Measurements from ENCODE around the gene SAMD1. TPM values are rescaled to one million over a fixed set of nuclear protein-coding genes. Genes with fewer than 3 reads are reported as not detected.
A peak's percentile ranks its signal among the peaks of the same experiment; 100 is the strongest.

SAMD1 gene
- total and polyA plus RNA-seq, 2 of the 13 experiments (the other 11 are each of a cell fraction or from before 2014, with no cell fraction given), result 17.5 to 45.0 TPM

- POLR2A ChIA-PET, result interaction anchor here (1.1 to 5.2 kb wide), 7 partner anchors 13 to 201 kb away, joined by 3 to 62 read pairs (median 5); partner anchors contain the start of genes ASF1B, IL27RA, PALM3 and RFX1
- Histone ChIP-seq H3K79me2 (ENCODE audit: insufficient read depth, low read length) (peaks cover 3% of the 10 kb centered on the region), H3K4me1 (ENCODE audit: insufficient read depth, low read length) (peaks cover 8% of the 10 kb centered on the region), H2AFZ (ENCODE audit: low read length) (no peak overlapping the region), H4K20me1 (ENCODE audit: insufficient read depth, low read length) (no peaks in the 10 kb centered on the region), H3K27me3 (ENCODE audit: control insufficient read depth in 1 of 2, insufficient read depth in 2 of 2, low read length in 2 of 2) (no peaks in the 10 kb centered on the region; a peak in 1 of 5 replicates), H3K9ac (ENCODE audit: insufficient read depth, low read depth, low read length) (peak overlapping the region; percentile 71), H3K27ac (ENCODE audit: extremely low read length, insufficient read depth, low read length) (peak overlapping the region; percentile 63), H3K36me3 (replicated peaks in 1 of 2; ENCODE audit: control insufficient read depth in 1 of 2, insufficient read depth in 2 of 2, low read length in 2 of 2) (no peaks in the 10 kb centered on the region), H3K4me2 (ENCODE audit: low read depth, low read length) (peak overlapping the region; percentile 98), H3K9me3 (ENCODE audit: low read length) (no peaks in the 10 kb centered on the region), H3K4me3 (replicated peaks in 1 of 3; ENCODE audit: insufficient read depth in 1 of 3, low read depth in 2 of 3, low read length in 3 of 3) (peak overlapping the region; percentile 76 to 94 (median 80))
- FAIRE-seq (no peak), DNase-seq (ENCODE audit: low spot score) (no peak), ATAC-seq (peak; percentile 1; the same call in 1 of the 3 replicates)
- in situ Hi-C loops (cut with HindIII; ENCODE audit: extremely low pct_ligation_motif_present, low pct_unique_long_range_greater_than_20kb), result loop anchor here (5.0 to 25.0 kb wide), 2 partner anchors 192 to 312 kb away; partner anchors contain the start of genes C19orf53 and MRI1
- CTCF ChIA-PET (ENCODE audit: low intra/inter-chr PET ratio, low total read pairs), result interaction anchor here (0.8 to 4.7 kb wide), 7 partner anchors 13 to 193 kb away, joined by 3 to 79 read pairs (median 5); no protein-coding TSS in a partner anchor
- WGBS (ENCODE audit: low lambda C conversion rate), result 0% methylated on average over 14 of the region's 44 CpGs
- intact Hi-C loops (cut with micrococcal nuclease; ENCODE audit: unreplicated experiment), result loop anchor here (5.0 kb wide), 1 partner anchor 67 kb away; the partner anchor contains the start of gene RFX1
- BruUV-seq (replicated peaks), result no TSS peak
- no peak for TF ChIP-seq PLRG1 (conservative IDR thresholded peaks at IDR 0.05)
- no peak for TF ChIP-seq NCOR1 (IDR thresholded peaks at IDR 0.05; ENCODE audit: borderline replicate concordance, low read length)
- no peak for TF ChIP-seq GATAD1 (CRISPR knock-in tag; IDR thresholded peaks at IDR 0.05)
- TF ChIP-seq NRL (CRISPR knock-in tag; IDR thresholded peaks at IDR 0.05; ENCODE audit: borderline replicate concordance), result 0 out of 2 replicates have a peak, but pooled peaks have one; percentile 30
- TF ChIP-seq POLR2AphosphoS2 (IDR thresholded peaks at IDR 0.05; ENCODE audit: low read depth, low read length), result no peak
- TF ChIP-seq RFXAP (CRISPR knock-in tag; IDR thresholded peaks at IDR 0.05; ENCODE audit: borderline replicate concordance), result no peak
- no peak for TF ChIP-seq ZNF569 (CRISPR knock-in tag; IDR thresholded peaks at IDR 0.05; ENCODE audit: borderline replicate concordance)
- no peak for TF ChIP-seq RBFOX2 (IDR thresholded peaks at IDR 0.05; ENCODE audit: low read depth, low read length)
- TF ChIP-seq STAG1 (CRISPR knock-in tag; IDR thresholded peaks at IDR 0.05), result no peak
- TF ChIP-seq HMG20B (CRISPR knock-in tag; conservative IDR thresholded peaks at IDR 0.05), result no peak
- no peak for TF ChIP-seq MAF1 (CRISPR knock-in tag; IDR thresholded peaks at IDR 0.05; ENCODE audit: borderline replicate concordance)
- no peak for TF ChIP-seq ZKSCAN8 (CRISPR knock-in tag; IDR thresholded peaks at IDR 0.05; ENCODE audit: borderline replicate concordance)
- no peak for TF ChIP-seq ZNF253 (CRISPR knock-in tag; IDR thresholded peaks at IDR 0.05; ENCODE audit: borderline replicate concordance)
- no peak for TF ChIP-seq ZNF792 (CRISPR knock-in tag; IDR thresholded peaks at IDR 0.05)
- TF ChIP-seq MNT (IDR thresholded peaks at IDR 0.05), result no peak
- no peak for TF ChIP-seq ZFP36L1 (CRISPR knock-in tag; IDR thresholded peaks at IDR 0.05)
- no peak for TF ChIP-seq TRIM22 (IDR thresholded peaks at IDR 0.05)
- TF ChIP-seq KLF16 (CRISPR knock-in tag; IDR thresholded peaks at IDR 0.05), result no peak
- TF ChIP-seq ZFP1 (CRISPR knock-in tag; IDR thresholded peaks at IDR 0.05), result no peak
- TF ChIP-seq ZNF597 (CRISPR knock-in tag; IDR thresholded peaks at IDR 0.05), result no peak
Observed at GRCh38 chr19:14073925-14074838, 16.4 kb downstream of the SAMD1 start.
